Measurements from ENCODE around the gene CASS4.

- TF ChIP-seq CTCF (IDR thresholded peaks at IDR 0.05; ENCODE audit: low read depth, low read length, missing input control) (no peak), HNF4G (IDR thresholded peaks at IDR 0.05) (no peak)
These were observed 11.2 kb downstream of the CASS4 start for GRCh38 chr20:56423211-56423610.
